GM03348 (cell line): ENCODE data around the gene CDK2AP2.
"Not testable (repeated sequence)": the region's sequence is repeated elsewhere in the genome, so short reads cannot be mapped to it uniquely, and the experiment has no call there.

Source experiments
- DNase-seq: peaks from one replicate; pipeline ENCODE4 v3.0.0; 2012; ENCODE audit warnings: low spot score

The CDK2AP2 gene

DNA sequence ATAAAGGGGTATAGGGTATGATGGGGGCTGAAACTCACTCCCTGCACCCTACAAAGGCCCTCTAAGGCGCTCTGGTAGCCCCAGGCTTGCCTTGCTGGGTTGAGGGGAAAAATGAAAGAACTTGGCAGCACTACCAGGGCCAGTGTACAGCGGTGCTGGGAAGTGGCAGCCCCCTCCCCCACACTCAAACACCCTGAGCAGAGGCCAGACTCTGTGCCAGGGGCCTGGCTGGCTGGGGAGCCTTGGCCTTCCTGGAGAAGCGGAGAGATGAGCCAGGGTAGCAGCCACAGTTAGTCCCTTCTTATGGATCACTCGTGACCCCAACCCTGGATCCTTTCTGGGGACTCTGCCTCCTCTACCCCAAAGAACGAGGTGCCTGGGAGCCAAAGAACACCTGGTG lies 41.6 kb downstream of the CDK2AP2 start:
- no peak for DNase-seq

DNA sequence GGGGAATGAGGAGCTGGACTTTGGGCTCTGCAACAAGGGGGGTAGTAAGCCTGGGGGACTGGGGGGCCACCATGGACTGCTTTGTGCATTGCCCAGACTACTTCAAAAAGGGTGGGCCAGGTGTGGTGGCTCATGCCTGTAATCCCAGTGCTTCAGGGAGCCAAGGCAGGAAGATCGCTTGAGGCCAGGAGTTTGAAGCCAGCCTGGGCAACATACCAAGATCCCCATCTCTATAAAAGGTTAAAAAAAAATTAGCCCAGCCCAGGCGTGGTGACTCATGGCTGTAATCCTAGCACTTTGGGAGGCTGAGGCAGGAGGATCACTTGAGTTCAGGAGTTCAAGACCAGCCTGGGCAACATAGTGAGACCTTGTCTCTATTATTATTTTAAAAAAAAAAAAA lies 42.4 kb downstream of the CDK2AP2 start:
- not testable (repeated sequence) for DNase-seq

DNA sequence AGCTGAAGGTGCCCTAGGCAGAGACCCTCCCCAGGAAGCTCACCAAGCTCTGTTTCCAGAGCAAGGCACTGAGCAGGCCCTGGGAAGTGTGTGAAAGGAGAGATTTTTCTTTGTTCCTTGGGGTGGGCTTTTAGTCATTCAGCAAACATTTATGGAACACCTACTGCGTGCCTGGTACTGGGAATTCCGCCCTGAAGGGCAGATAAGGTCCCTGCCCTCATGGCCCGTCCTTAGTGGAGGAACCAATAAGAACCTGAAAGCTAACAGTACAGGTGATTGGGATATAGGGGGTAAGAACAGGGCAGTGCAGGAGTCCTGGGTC lies 42.8 kb downstream of the CDK2AP2 start:
- DNase-seq = no peak

DNA sequence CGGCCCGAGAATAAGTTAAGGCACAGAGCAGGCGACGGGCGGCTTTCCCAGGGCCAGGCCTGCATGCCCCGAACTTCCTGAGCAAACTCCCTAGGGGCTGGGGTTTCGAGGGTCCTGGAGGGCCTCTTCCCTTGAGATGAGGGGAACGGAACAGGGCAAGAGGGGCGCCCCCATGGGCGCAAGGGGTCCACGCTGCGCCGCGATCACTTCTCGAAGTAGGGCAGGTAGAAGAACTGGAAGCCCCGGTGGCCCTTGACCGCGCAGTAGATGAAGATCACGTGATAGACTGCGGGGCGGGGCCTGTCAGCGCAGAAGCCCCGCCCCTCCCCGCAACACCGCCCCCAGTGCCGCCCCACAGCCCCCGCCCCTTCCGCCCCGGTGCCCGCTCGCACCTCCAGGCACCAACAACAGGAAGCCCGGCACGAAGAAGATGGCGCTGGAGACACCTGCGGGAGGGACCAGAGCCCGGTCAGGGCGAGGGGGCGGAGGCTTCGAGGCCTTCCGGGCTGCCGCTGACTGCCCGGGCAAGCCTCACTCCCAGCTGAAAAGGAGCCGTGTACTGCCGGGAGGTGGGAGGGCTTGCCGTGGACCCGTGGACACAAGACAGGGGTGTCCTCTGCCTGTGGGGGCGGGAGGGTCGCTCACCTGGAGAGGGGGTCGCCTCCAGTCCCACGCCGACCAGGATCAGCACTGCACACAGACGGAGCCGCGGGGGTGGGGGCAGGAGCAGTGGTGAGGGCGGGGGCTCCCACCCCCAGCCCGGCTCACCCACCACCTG lies 43.4 kb downstream of the CDK2AP2 start:
- DNase-seq = no peak

DNA sequence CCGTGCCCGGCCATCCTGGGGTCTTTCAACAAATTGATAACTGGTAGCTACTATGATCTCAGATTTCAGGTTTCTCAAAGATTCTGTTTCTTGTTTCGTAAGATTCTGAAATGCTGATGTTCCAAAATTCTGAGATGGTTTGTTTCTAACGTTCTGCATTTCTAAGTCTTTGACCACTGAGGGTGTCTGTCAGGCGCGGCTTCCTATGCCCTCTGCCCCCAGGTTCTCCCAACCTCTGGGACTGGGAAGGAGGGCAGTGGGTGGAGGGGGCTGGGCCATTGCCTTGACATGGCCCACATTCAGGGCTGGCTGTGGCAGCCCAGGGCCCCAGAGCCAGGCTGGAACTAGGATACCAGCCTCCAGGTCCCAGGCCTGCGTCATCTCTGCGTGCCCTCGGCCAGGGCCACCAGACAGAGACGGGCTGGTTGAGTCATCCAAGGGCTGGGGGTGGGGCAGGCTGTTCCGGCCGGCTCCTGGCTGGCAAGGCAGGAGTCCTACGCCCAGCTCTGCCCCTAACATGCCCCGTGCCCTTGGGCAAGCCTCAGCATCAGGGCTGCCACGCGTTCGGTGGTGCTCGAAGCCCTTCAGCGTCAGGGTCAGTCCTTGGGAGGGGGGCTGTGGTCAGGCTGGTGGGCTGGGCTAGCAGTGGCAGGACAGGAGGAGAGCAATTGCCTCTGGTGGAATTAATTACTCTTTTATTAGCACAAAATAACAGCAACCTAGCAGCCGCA lies 44.1 kb downstream of the CDK2AP2 start:
- no peak for DNase-seq

DNA sequence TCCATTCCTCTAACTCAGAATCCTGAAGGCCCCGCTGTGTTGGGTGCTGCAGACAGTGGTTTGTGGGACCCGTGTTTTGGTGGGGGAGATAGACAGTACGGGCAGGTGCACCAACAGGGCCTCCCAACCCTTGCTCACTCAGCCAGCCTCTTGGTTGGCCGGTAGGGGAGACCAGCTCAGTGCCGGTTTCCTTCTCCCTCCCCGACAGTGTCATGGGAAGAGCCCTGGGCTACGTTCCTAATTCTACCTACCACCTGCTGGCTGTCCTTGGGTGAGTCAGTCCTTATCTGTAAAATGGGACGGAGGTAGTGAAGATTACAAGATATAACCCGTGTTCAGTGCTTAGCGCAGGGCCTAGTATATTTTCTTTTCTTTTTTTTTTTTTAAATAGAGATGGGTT lies 44.8 kb downstream of the CDK2AP2 start:
- DNase-seq = no peak

DNA sequence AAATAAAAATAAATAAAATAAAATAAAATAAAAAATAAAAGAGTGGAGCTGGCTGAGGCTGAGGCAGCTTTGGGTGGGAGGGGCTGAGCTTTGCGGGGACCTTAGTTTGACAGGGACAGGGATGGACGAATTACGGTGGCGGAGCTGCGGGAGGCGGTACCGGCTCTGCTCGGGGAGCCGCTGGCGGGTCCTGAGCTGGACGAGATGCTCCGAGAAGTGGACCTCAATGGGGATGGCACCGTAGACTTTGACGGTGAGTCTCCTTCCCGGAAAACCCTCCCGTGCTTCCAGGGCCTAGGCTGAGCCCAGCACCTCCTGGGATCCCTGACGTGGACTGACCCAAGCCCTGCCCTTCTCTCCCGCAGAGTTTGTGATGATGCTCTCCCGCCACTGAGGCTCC lies 49.7 kb downstream of the CDK2AP2 start:
- DNase-seq = no peak

DNA sequence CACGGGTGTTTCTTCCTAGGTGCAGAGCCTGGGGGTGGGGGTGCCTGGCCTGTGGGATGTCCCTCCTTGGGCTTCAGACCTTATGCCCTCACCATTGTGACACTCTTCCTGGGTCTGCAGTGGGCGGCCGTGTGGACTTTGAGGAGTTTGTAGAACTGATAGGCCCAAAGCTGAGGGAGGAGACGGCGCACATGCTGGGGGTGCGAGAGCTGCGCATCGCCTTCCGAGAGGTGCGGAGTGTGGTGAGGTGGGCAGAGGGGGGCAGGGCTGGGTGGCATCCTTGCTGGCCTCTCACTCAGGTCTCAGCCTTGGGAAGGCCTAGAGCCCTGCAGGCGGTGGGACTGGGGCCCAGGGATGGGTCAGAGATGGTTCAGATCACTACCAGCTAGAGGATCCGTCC lies 50.5 kb downstream of the CDK2AP2 start:
- no peak for DNase-seq
